Measurements from ENCODE around the gene MUC5AC.

MUC5AC gene

GRCh38 chr11:1165256-1166041, 7.7 kb downstream of the MUC5AC start:
- no peak overlapping the region for H3K4me3 ChIP-seq (ENCODE audit: low read depth, low read length)
- no peak for DNase-seq (ENCODE audit: low read depth)
- no peak for TF ChIP-seq CTCF (conservative IDR thresholded peaks at IDR 0.05; ENCODE audit: low read depth, low read length)

GRCh38 chr11:1167256-1167655, 9.5 kb downstream of the MUC5AC start:
- no peak for TF ChIP-seq CTCF (conservative IDR thresholded peaks at IDR 0.05; ENCODE audit: low read depth, low read length)
- no peak overlapping the region for H3K4me3 ChIP-seq (ENCODE audit: low read depth, low read length)

GRCh38 chr11:1167751-1168231, 10.0 kb downstream of the MUC5AC start:
- no peak overlapping the region for H3K4me3 ChIP-seq (ENCODE audit: low read depth, low read length)
- TF ChIP-seq CTCF (conservative IDR thresholded peaks at IDR 0.05; ENCODE audit: low read depth, low read length): no peak
- DNase-seq (ENCODE audit: low read depth): no peak

More at GRCh38 chr11:1167256-1167655, 9.5 kb downstream of the MUC5AC start:
- DNase-seq (ENCODE audit: low read depth): no peak

GRCh38 chr11:1168256-1168655, 10.5 kb downstream of the MUC5AC start:
- no peak overlapping the region for H3K4me3 ChIP-seq (ENCODE audit: low read depth, low read length)
- no peak for DNase-seq (ENCODE audit: low read depth)
- TF ChIP-seq CTCF (conservative IDR thresholded peaks at IDR 0.05; ENCODE audit: low read depth, low read length): no peak

GRCh38 chr11:1168721-1169161, 11.0 kb downstream of the MUC5AC start:
- no peak for TF ChIP-seq CTCF (conservative IDR thresholded peaks at IDR 0.05; ENCODE audit: low read depth, low read length)
- H3K4me3 ChIP-seq (ENCODE audit: low read depth, low read length): no peak overlapping the region
- DNase-seq (ENCODE audit: low read depth): no peak

DNA sequence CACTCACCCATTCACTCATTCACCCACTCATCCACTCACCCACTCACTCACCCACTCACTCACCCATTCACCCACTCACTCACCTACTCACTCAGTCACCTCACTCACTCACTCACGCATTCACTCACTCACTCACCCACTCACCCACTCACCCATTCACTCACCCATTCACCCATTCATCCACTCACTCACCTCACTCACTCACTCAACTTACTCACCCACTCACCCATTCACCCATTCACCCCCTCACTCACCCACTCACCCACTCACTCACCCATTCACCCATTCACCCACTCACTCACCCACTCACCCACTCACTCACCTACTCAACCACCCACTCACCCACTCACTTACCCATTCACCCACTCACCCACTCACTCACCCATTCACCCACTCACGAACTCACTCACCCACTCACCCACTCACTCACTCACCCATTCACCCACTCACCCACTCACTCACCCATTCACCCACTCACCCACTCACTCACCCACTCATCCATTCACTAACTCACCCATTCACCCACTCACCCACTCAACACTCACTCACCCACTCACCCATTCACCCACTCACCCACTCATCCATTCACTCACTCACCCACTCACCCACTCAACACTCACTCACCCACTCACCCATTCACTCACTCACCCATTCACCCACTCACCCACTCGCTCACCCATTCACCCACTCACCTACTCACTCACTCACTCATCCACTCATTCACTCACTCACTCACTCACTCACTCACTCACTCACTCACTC, 13.7 kb downstream of the MUC5AC start:
- no peak for TF ChIP-seq CTCF (conservative IDR thresholded peaks at IDR 0.05; ENCODE audit: low read depth, low read length)
- H3K4me3 ChIP-seq (ENCODE audit: low read depth, low read length): no peak overlapping the region
- no peak for DNase-seq (ENCODE audit: low read depth)

All from choroid plexus epithelial cell (primary cell).